HL-60 (cell line): Measurements from ENCODE around the gene LRP6.

Experiments
- DNase-seq, 2 experiments: peaks; one replicate each; pipeline ENCODE4 v3.0.0-alpha.2; 2010 to 2020; ENCODE audit warnings: low read depth in 1 of 2, low spot score in 1 of 2
- H3K27ac ChIP-seq: fragments of 250-450 bp; sonication (Bioruptor Pico); replicated peaks from 2 replicates; pipeline ENCODE4 v1.5.1; 2020; ENCODE audit warnings: mild to moderate bottlenecking, moderate library complexity
- H3K27me3 ChIP-seq: fragments of 250-450 bp; sonication (Bioruptor Pico); 2 replicates; pipeline ENCODE4 v1.5.1; 2021; ENCODE audit warnings: mild to moderate bottlenecking, moderate library complexity; ENCODE audit not compliant: insufficient read depth, poor library complexity, severe bottlenecking
- H3K4me3 ChIP-seq: replicated peaks from 2 replicates; pipeline ENCODE4 v1.5.1; 2011; ENCODE audit warnings: mild to moderate bottlenecking, control low read depth, low read length; ENCODE audit not compliant: insufficient read depth
- GABPA ChIP-seq: IDR thresholded peaks from 2 replicates; pipeline ENCODE4 v1.6.1; 2012; ENCODE audit warnings: low read depth
- POLR2AphosphoS5 ChIP-seq: IDR thresholded peaks from 2 replicates; pipeline ENCODE4 v1.6.1; 2012; ENCODE audit warnings: low read depth
- SPI1 ChIP-seq: IDR thresholded peaks from 2 replicates; pipeline ENCODE4 v1.6.1; 2012; ENCODE audit warnings: low read depth, mild to moderate bottlenecking, borderline replicate concordance
- TF ChIP-seq, protein P1 (sequence below): IDR thresholded peaks from one replicate; pipeline ENCODE4 v1.5.1; 2011; ENCODE audit warnings: low read length, control low read depth, inconsistent platforms; ENCODE audit not compliant: insufficient read depth
- TF ChIP-seq, protein P2 (sequence below): IDR thresholded peaks from 2 replicates; pipeline ENCODE4 v1.6.1; 2012; ENCODE audit warnings: low read depth; ENCODE audit not compliant: insufficient replicate concordance

Gene LRP6

GRCh38 chr12:12182703-12183365 is 84.0 kb downstream of the LRP6 start:
- Histone ChIP-seq H3K27ac (no peak overlapping the region), H3K27me3 (peaks cover 11% of the 10 kb centered on the region), H3K4me3 (no peak overlapping the region)
- TF ChIP-seq, protein P1, sequence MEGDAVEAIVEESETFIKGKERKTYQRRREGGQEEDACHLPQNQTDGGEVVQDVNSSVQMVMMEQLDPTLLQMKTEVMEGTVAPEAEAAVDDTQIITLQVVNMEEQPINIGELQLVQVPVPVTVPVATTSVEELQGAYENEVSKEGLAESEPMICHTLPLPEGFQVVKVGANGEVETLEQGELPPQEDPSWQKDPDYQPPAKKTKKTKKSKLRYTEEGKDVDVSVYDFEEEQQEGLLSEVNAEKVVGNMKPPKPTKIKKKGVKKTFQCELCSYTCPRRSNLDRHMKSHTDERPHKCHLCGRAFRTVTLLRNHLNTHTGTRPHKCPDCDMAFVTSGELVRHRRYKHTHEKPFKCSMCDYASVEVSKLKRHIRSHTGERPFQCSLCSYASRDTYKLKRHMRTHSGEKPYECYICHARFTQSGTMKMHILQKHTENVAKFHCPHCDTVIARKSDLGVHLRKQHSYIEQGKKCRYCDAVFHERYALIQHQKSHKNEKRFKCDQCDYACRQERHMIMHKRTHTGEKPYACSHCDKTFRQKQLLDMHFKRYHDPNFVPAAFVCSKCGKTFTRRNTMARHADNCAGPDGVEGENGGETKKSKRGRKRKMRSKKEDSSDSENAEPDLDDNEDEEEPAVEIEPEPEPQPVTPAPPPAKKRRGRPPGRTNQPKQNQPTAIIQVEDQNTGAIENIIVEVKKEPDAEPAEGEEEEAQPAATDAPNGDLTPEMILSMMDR: no peak
- TF ChIP-seq GABPA (no peak), SPI1 (no peak), POLR2AphosphoS5 (no peak)
- TF ChIP-seq, protein P2, sequence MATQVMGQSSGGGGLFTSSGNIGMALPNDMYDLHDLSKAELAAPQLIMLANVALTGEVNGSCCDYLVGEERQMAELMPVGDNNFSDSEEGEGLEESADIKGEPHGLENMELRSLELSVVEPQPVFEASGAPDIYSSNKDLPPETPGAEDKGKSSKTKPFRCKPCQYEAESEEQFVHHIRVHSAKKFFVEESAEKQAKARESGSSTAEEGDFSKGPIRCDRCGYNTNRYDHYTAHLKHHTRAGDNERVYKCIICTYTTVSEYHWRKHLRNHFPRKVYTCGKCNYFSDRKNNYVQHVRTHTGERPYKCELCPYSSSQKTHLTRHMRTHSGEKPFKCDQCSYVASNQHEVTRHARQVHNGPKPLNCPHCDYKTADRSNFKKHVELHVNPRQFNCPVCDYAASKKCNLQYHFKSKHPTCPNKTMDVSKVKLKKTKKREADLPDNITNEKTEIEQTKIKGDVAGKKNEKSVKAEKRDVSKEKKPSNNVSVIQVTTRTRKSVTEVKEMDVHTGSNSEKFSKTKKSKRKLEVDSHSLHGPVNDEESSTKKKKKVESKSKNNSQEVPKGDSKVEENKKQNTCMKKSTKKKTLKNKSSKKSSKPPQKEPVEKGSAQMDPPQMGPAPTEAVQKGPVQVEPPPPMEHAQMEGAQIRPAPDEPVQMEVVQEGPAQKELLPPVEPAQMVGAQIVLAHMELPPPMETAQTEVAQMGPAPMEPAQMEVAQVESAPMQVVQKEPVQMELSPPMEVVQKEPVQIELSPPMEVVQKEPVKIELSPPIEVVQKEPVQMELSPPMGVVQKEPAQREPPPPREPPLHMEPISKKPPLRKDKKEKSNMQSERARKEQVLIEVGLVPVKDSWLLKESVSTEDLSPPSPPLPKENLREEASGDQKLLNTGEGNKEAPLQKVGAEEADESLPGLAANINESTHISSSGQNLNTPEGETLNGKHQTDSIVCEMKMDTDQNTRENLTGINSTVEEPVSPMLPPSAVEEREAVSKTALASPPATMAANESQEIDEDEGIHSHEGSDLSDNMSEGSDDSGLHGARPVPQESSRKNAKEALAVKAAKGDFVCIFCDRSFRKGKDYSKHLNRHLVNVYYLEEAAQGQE: no peak
- DNase-seq: no peak

GRCh38 chr12:12181511-12181910 is 85.3 kb downstream of the LRP6 start:
- Histone ChIP-seq H3K27ac (no peak overlapping the region), H3K4me3 (no peak overlapping the region), H3K27me3 (peaks cover 11% of the 10 kb centered on the region)
- no peak for TF ChIP-seq GABPA
- TF ChIP-seq POLR2AphosphoS5: no peak
- TF ChIP-seq, protein P1: no peak
- TF ChIP-seq, protein P2: no peak
- TF ChIP-seq SPI1: no peak
- DNase-seq: no peak

DNA sequence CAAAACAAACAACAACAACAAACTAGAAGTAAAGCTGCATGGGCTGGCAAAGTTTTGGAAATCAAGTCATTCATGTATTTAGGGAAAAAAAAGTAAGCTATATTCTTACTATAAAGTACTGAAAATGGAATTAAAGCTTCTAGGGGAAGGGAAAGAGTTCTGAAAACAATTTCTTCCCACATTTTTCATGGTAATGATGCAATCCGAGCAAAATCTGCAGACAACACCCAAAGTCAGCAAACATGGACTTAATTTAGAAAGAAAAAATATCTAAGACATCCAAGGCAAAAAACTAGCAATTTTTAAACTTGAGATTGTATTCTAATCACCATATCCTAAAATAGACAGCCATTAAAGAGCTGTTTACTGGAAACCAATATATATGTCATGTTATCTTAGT is 86.3 kb downstream of the LRP6 start:
- peaks cover 11% of the 10 kb centered on the region for H3K27me3 ChIP-seq
- H3K4me3 ChIP-seq: no peak overlapping the region
- H3K27ac ChIP-seq: no peak overlapping the region
- no peak for DNase-seq
- TF ChIP-seq, protein P1: no peak
- no peak for TF ChIP-seq POLR2AphosphoS5
- no peak for TF ChIP-seq GABPA
- TF ChIP-seq, protein P2: no peak
